Fibroblast of peridontal ligament (primary cell): ENCODE results near the gene LRMDA.

Experiments used
- DNase-seq: peaks from one replicate; pipeline ENCODE4 v3.0.0-alpha.2; 2010; ENCODE audit errors: extremely low read depth

The LRMDA gene

GRCh38 chr10:75773231-75773780 lies 341.9 kb downstream of the LRMDA start:
- peak; percentile 2 for DNase-seq

- DNase-seq, result no peak
Observed at GRCh38 chr10:75773813-75774782, 342.7 kb downstream of the LRMDA start.

GRCh38 chr10:75774783-75775490 lies 343.5 kb downstream of the LRMDA start:
- no peak for DNase-seq

- no peak for DNase-seq
Observed at GRCh38 chr10:75776738-75777504, 345.5 kb downstream of the LRMDA start.

GRCh38 chr10:75778665-75779064 lies 347.2 kb downstream of the LRMDA start:
- no peak for DNase-seq

- DNase-seq, result no peak
Observed at GRCh38 chr10:75779276-75779675, 347.9 kb downstream of the LRMDA start.

GRCh38 chr10:75782463-75783248 lies 351.2 kb downstream of the LRMDA start:
- no peak for DNase-seq

GRCh38 chr10:75788394-75789205 lies 357.2 kb downstream of the LRMDA start:
- peak; percentile 66 for DNase-seq

- DNase-seq, result no peak
Observed at GRCh38 chr10:75793848-75794247, 362.4 kb downstream of the LRMDA start.

GRCh38 chr10:75801121-75801520 lies 369.7 kb downstream of the LRMDA start:
- no peak for DNase-seq

GRCh38 chr10:75801661-75802060 lies 370.2 kb downstream of the LRMDA start:
- no peak for DNase-seq

- DNase-seq, result no peak
Observed at GRCh38 chr10:75803121-75803520, 371.7 kb downstream of the LRMDA start.

- DNase-seq, result no peak
Observed at GRCh38 chr10:75803816-75804552, 372.6 kb downstream of the LRMDA start.

GRCh38 chr10:75806186-75806585 lies 374.8 kb downstream of the LRMDA start:
- no peak for DNase-seq

- DNase-seq, result no peak
Observed at GRCh38 chr10:75807456-75807855, 376.0 kb downstream of the LRMDA start.

GRCh38 chr10:75809003-75809402 lies 377.6 kb downstream of the LRMDA start:
- DNase-seq, result no peak

- DNase-seq, result no peak
Observed at GRCh38 chr10:75814014-75814413, 382.6 kb downstream of the LRMDA start.

GRCh38 chr10:75815066-75815465 lies 383.6 kb downstream of the LRMDA start:
- DNase-seq, result no peak

GRCh38 chr10:75817198-75817597 lies 385.8 kb downstream of the LRMDA start:
- no peak for DNase-seq
